Spleen (tissue), 11 donors: ENCODE measurements around the gene AP2S1. TPM values are rescaled to one million over a fixed set of nuclear protein-coding genes. Genes with fewer than 3 reads are reported as not detected.
A peak's percentile ranks its signal among the peaks of the same experiment; 100 is the strongest.

Experiments
- DNase-seq: peaks from one replicate; pipeline ENCODE4 v3.0.0-alpha.2; 2020
- H3K27ac ChIP-seq, 8 donors: fragments of 200-600 bp; sonication (generic) in 7 of 8; 1 replicate in 4 of 8; 2 replicates in 4 of 8; pipeline versions ENCODE4 v1.5.0 to v1.8.0; 2016 to 2021; ENCODE audit warnings: inconsistent platforms in 4 of 8, mild to moderate bottlenecking in 4 of 8, moderate library complexity in 1 of 8
- H3K27me3 ChIP-seq, 7 donors: fragments of 200-600 bp; sonication (generic) in 6 of 7; replicated peaks in 1 of 7; 1 replicate in 4 of 7; 2 replicates in 3 of 7; pipeline versions ENCODE4 v1.5.0 to v1.8.0; 2016 to 2021; ENCODE audit warnings: inconsistent platforms in 3 of 7, mild to moderate bottlenecking in 1 of 7
- H3K36me3 ChIP-seq, 6 donors: fragments of 200-600 bp; sonication (generic) in 5 of 6; 1 replicate in 4 of 6; 2 replicates in 2 of 6; pipeline versions ENCODE4 v1.5.0 to v1.8.0; 2016 to 2021; ENCODE audit warnings: inconsistent platforms in 2 of 6
- H3K4me1 ChIP-seq, 6 donors: fragments of 200-600 bp; sonication (generic) in 5 of 6; 1 replicate in 3 of 6; 2 replicates in 3 of 6; pipeline versions ENCODE4 v1.5.0 to v1.8.0; 2016 to 2021; ENCODE audit warnings: inconsistent platforms in 3 of 6
- H3K4me3 ChIP-seq, 8 donors: fragments of 200-600 bp; sonication (generic) in 7 of 8; 1 replicate in 4 of 8; 2 replicates in 4 of 8; pipeline versions ENCODE4 v1.5.0 to v1.8.0; 2016 to 2021; ENCODE audit warnings: inconsistent platforms in 4 of 8, mild to moderate bottlenecking in 4 of 8, moderate library complexity in 2 of 8
- H3K9me3 ChIP-seq, 8 donors: fragments of 200-600 bp; sonication (generic) in 7 of 8; 1 replicate in 4 of 8; 2 replicates in 4 of 8; pipeline versions ENCODE4 v1.5.0 to v1.8.0; 2016 to 2021; ENCODE audit warnings: inconsistent platforms in 4 of 8
- CTCF ChIP-seq, 11 experiments: fragments of 200-600 bp in 7 of 11; fragments of 450-650 bp in 4 of 11; sonication (generic) in 4 of 11; IDR thresholded peaks in 8 of 11; conservative IDR thresholded peaks in 3 of 11; 1 replicate in 7 of 11; 2 replicates in 4 of 11; pipeline versions ENCODE4 v1.4.0 to v1.8.0; 2016 to 2021; ENCODE audit warnings: antibody characterized with exemption in 11 of 11, inconsistent platforms in 4 of 11, mild to moderate bottlenecking in 1 of 11
- POLR2A ChIP-seq, 3 donors: fragments of 450-650 bp; IDR thresholded peaks; one replicate each; pipeline ENCODE4 v1.5.1; 2017; ENCODE audit warnings: antibody characterized with exemption in 3 of 3, mild to moderate bottlenecking in 1 of 3
- POLR2AphosphoS5 ChIP-seq, 3 donors: sonication (generic); formaldehyde crosslinking; IDR thresholded peaks; one replicate each; pipeline ENCODE4 v1.5.1; 2017; ENCODE audit warnings: antibody characterized with exemption in 3 of 3
- WGBS, 5 donors: extraction: QIAGEN DNeasy Blood & Tissue Kit in 3 of 5; methylation state at CpG; one replicate each; pipeline versions ENCODE4 v1.1.5 to v1.1.7; 2013 to 2018; 5-methylcytosine and 5-hydroxymethylcytosine counted together
- intact Hi-C: fragments of 100-400 bp; cut with DNase I; formaldehyde crosslinking; loops from one replicate; pipeline ENCODE4 v1.15.0; 2023; ENCODE audit warnings: low total_unique reads
- polyA plus RNA-seq, 3 donors: library from polyadenylated mRNA; stranded (reverse); fragments of 200-250 nt; gene quantifications; one replicate each; pipeline ENCODE4 v1.2.1, GENCODE V29; 2013
- total RNA-seq, 7 donors: library from RNA; depleted of rRNA in 3 of 7; stranded (reverse); fragments of >200 nt in 3 of 7; fragmentation: NEBNext Ultra II Directional in 4 of 7; extraction: Animal tissue kit (Norgen Biotek cat#: 25700) in 4 of 7; gene quantifications; one replicate each; pipeline versions ENCODE4 v1.1.0 to v1.2.1, GENCODE V29; 2016 to 2021
- donor health status: healthy with polysubstance abuse.
- donor health status: DM: no; HTN: no; CAD: no; lungs with moderate emphysema.
- donor health status: DM: no; HTN: no; CAD: no.
- donor health status: Bipolar disorder and iron deficiency.
- donor health status: healthy.
- donor health status: DM: no; HTN: no; CAD: no.
- donor health status: DM: yes; HTN: yes; CAD: no.

AP2S1 gene
- total and polyA plus RNA-seq, 10 donors = 58.0 to 145 (median 110) TPM

- no peak for TF ChIP-seq CTCF (IDR thresholded peaks at IDR 0.05 in 8 of 11, conservative IDR thresholded peaks at IDR 0.05 in 3 of 11)
- TF ChIP-seq POLR2AphosphoS5 (IDR thresholded peaks at IDR 0.05) = no peak
- TF ChIP-seq POLR2A (IDR thresholded peaks at IDR 0.05) = no peak
Observed at GRCh38 chr19:46798713-46799112, 51.9 kb downstream of the AP2S1 start.

GRCh38 chr19:46797881-46798280, 52.8 kb downstream of the AP2S1 start:
- TF ChIP-seq POLR2AphosphoS5 (IDR thresholded peaks at IDR 0.05) (no peak), POLR2A (IDR thresholded peaks at IDR 0.05) (no peak), CTCF (IDR thresholded peaks at IDR 0.05 in 8 of 11, conservative IDR thresholded peaks at IDR 0.05 in 3 of 11) (no peak)
- no peaks in the 10 kb centered on the region for H3K27me3 ChIP-seq
- H3K9me3 ChIP-seq = no peaks in the 10 kb centered on the region
- H3K27ac ChIP-seq = no peak overlapping the region
- 90 to 100% (median 93%) methylated on average over 1 of the region's 1 CpG for WGBS, 5 donors
- intact Hi-C loops = no loop called here
- no peak for DNase-seq
- no peaks in the 10 kb centered on the region for H3K36me3 ChIP-seq
- no peak overlapping the region for H3K4me3 ChIP-seq
- H3K4me1 ChIP-seq = no peaks in the 10 kb centered on the region

More at GRCh38 chr19:46798713-46799112, 51.9 kb downstream of the AP2S1 start:
- WGBS, 5 donors = 90 to 98% (median 96%) methylated on average over 2 of the region's 2 CpGs
- Histone ChIP-seq H3K27me3 (no peaks in the 10 kb centered on the region), H3K4me3 (no peak overlapping the region), H3K27ac (no peak overlapping the region), H3K9me3 (no peaks in the 10 kb centered on the region), H3K36me3 (no peaks in the 10 kb centered on the region), H3K4me1 (no peaks in the 10 kb centered on the region)
- intact Hi-C loops = no loop called here
- DNase-seq = no peak

GRCh38 chr19:46791944-46792343, 58.7 kb downstream of the AP2S1 start:
- Histone ChIP-seq H3K27ac (peak overlapping the region in 3 of 8 donors; percentile 16 to 44 (median 38)), H3K4me3 (no peak overlapping the region), H3K36me3 (no peaks in the 10 kb centered on the region), H3K4me1 (peaks cover 5 to 38% (median 18%) of the 10 kb centered on the region in 6 donors), H3K9me3 (no peaks in the 10 kb centered on the region), H3K27me3 (no peaks in the 10 kb centered on the region)
- no peak for DNase-seq
- TF ChIP-seq POLR2AphosphoS5 (IDR thresholded peaks at IDR 0.05) = no peak
- TF ChIP-seq POLR2A (IDR thresholded peaks at IDR 0.05) = no peak
- TF ChIP-seq CTCF (IDR thresholded peaks at IDR 0.05 in 8 of 11, conservative IDR thresholded peaks at IDR 0.05 in 3 of 11) = no peak
- WGBS, 5 donors = 12 to 33% (median 19%) methylated on average over 5 of the region's 5 CpGs
- intact Hi-C loops = no loop called here

- no peaks in the 10 kb centered on the region for H3K36me3 ChIP-seq
- 88 to 97% (median 93%) methylated on average over 8 of the region's 8 CpGs for WGBS, 5 donors
- H3K9me3 ChIP-seq = no peaks in the 10 kb centered on the region
- H3K27me3 ChIP-seq = no peaks in the 10 kb centered on the region
- peak overlapping the region in 1 of 8 donors; percentile 85 for H3K27ac ChIP-seq
- H3K4me3 ChIP-seq = no peak overlapping the region
- TF ChIP-seq POLR2A (IDR thresholded peaks at IDR 0.05) (no peak), CTCF (IDR thresholded peaks at IDR 0.05 in 8 of 11, conservative IDR thresholded peaks at IDR 0.05 in 3 of 11) (no peak), POLR2AphosphoS5 (IDR thresholded peaks at IDR 0.05) (no peak)
- intact Hi-C loops = no loop called here
- peaks cover 13 to 64% (median 43%) of the 10 kb centered on the region in 6 donors for H3K4me1 ChIP-seq
- DNase-seq = no peak
Observed at GRCh38 chr19:46789371-46789770, 61.3 kb downstream of the AP2S1 start.
